ENCODE data around the gene GPM6B.

The GPM6B gene

DNA sequence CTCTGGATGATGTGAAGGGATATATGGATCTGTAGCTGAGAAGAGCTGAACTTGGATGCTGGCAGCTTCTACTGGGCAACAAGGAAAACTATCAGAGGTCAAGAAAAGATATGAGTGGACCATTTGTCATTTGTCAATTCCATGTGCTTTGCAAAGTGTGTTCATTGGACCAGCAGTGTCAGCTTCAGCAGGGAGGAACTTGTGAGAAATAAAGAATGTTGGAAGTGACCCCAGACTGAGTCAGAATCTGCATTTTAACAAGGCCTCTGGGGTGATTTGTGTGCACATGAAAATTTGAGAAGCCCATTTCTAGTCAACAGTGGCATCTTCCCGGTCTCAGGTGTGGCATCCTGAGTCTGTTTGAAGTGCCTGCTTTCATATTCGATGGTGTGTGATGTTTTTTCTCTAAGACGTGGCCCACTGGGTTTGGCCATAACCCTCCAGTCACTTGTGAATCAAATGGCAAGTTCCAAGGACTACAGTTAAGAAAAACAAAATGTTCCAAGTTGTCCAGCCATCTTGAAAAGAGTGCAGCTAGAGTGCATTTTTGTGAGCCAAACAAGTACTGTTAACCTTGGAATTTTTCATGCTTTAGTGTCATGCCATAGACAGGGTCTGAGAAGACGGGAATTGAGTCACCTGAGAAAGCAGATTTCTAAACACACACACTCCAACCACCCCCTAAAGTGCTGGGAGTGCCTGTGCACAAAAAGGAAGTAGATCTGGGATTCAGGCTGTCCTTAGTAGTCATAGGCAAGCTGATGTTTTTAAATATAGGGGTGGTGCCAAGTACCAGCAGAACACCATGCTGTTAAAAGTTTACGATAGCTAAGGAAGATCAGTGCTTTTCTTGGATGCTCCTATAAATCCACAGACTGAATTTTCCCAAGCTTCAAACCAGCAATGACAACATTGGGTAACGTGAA lies 26.4 kb downstream of the GPM6B start:
- DNase-seq (ENCODE audit: low spot score) = no peak
- Histone ChIP-seq H3K27ac (peak overlapping the region; percentile 52 to 78), H3K4me3 (no peak overlapping the region)
- TF ChIP-seq, protein P1, sequence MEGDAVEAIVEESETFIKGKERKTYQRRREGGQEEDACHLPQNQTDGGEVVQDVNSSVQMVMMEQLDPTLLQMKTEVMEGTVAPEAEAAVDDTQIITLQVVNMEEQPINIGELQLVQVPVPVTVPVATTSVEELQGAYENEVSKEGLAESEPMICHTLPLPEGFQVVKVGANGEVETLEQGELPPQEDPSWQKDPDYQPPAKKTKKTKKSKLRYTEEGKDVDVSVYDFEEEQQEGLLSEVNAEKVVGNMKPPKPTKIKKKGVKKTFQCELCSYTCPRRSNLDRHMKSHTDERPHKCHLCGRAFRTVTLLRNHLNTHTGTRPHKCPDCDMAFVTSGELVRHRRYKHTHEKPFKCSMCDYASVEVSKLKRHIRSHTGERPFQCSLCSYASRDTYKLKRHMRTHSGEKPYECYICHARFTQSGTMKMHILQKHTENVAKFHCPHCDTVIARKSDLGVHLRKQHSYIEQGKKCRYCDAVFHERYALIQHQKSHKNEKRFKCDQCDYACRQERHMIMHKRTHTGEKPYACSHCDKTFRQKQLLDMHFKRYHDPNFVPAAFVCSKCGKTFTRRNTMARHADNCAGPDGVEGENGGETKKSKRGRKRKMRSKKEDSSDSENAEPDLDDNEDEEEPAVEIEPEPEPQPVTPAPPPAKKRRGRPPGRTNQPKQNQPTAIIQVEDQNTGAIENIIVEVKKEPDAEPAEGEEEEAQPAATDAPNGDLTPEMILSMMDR (IDR thresholded peaks at IDR 0.05) = no peak

DNA sequence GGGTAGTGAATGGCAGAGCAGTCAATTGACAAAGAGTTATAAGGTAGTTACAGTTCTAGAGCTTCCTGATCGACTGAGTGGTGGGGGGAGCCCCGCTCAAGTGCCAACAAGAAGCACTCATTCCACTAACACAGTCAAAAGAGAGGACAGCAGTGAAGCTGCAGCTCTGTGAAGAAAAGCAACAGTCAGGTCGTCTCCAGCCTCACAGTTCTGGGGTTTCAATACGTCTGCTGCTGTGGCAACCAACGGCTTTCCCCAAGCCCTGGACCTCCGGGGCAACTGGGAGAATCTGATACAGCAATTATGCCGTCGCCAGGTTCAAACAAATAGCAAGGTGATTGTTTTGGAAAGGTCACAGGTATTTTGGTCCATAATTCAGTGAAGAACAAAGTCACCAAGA lies 30.8 kb downstream of the GPM6B start:
- H3K4me3 ChIP-seq = no peak overlapping the region
- no peak for DNase-seq (ENCODE audit: low spot score)
- TF ChIP-seq, protein P1 (IDR thresholded peaks at IDR 0.05) = no peak
- no peak overlapping the region for H3K27ac ChIP-seq

DNA sequence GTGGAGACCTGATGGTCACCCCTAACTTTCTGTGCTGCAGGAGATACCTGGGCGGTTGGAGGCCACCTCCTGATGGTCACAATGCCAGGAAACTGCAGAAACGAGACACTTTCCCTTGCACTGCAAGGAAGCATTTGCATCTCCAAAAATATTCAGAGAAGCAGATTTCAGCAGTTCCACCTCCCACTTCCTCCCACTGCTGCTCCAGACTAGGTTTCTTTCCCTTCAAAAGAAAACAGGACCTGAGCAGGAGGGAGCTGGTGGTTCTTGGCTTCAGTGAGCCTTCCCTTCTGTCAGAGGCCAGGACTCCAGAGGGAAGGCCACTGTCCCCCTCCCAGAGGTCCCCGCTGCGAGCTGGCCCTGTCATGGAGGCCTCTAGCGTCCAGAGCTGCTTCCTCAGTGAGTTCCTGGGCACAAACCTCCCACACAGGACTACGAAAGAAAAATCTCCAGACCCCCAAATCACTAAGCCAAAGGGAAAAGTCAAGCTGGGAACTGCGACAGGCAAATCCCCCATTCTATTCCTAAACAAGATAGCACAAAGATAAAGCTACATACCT lies 35.9 kb downstream of the GPM6B start:
- TF ChIP-seq, protein P1 (IDR thresholded peaks at IDR 0.05) = no peak
- Histone ChIP-seq H3K27ac (no peak overlapping the region), H3K4me3 (no peak overlapping the region)
- no peak for DNase-seq (ENCODE audit: low spot score)

DNA sequence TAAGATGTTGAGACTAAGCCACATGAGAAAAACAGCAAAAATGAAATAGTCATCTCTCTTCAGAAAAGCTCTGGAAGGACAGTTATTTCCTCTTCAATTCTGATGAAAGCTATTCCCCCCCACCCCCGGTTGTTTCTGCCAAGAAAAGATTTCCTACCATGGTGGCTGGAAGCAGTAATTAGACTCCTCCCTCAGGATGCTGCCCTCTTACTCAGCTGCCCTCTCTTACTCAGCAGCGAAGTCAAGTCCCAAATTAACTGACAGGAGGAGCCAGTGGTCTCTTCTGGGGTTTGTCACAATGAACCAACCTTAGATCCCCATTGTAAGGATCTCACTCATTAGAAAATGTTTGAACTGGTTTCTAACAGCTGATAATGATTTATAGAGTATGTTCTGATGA lies 38.0 kb downstream of the GPM6B start:
- DNase-seq (ENCODE audit: low spot score) = no peak
- Histone ChIP-seq H3K4me3 (no peak overlapping the region), H3K27ac (no peak overlapping the region)
- TF ChIP-seq, protein P1 (IDR thresholded peaks at IDR 0.05) = no peak

DNA sequence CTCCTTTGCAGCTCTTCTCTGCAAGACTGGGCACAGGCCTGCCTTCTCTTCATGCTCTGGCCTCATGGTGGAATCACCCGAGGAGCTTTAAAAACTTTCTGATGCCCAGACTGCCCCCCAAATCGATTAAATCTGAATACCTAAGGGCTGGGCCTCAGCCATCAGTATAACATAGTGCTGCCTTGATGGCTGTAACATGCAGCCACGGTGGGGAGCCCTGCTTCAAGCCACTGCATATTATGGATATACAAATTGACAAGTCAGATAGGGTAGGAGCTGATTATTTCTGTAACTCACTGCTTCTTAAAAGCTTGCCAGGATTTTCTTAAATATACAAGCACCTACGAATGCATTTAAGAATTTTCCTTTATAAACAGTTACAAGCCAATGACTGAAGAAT lies 40.5 kb downstream of the GPM6B start:
- no peak for DNase-seq (ENCODE audit: low spot score)
- TF ChIP-seq, protein P1 (IDR thresholded peaks at IDR 0.05) = no peak
- Histone ChIP-seq H3K27ac (no peak overlapping the region), H3K4me3 (no peak overlapping the region)

DNA sequence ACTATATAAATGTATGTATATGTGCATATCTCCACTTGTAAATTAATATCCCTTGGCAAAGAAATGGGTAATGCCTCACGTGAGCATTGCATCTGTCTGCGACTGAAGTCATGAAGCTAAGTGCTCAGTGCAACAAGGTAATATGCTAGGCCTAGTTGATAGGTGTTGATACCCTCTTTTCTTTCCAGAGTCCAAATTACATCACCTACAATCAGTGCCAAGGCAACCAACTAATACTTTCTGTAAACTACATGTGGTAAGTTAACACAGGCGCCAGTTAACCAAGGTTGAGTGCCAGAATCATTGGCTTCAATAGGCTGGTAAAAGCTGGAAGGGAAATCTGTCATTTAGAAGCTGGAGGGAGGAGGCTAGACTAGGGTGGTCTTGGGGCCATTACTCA lies 41.1 kb downstream of the GPM6B start:
- no peak overlapping the region for H3K4me3 ChIP-seq
- TF ChIP-seq, protein P1 (IDR thresholded peaks at IDR 0.05) = no peak
- no peak overlapping the region for H3K27ac ChIP-seq

DNA sequence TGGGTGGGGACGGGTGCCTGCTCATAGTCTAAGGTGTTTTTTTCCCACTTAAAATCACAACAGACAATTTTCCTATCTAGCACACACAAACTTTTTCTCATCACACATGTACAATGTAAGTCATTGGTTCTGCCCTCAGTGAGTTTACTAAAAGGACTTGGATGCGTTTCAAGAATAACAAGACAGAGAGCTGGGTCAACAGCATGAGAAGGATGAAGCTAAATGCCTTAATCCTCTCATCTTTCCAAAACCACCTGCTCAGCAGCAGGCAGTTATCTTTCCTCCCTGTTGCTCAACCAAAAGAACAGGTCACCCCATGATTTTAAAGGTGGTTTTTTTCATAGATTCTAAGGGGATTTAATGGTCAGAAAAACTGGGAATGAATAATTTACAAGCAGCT lies 42.2 kb downstream of the GPM6B start:
- DNase-seq (ENCODE audit: low spot score) = no peak
- H3K27ac ChIP-seq = no peak overlapping the region
- TF ChIP-seq, protein P1 (IDR thresholded peaks at IDR 0.05) = no peak
- no peak overlapping the region for H3K4me3 ChIP-seq

More for the DNA sequence above, 41.1 kb downstream of the GPM6B start:
- DNase-seq (ENCODE audit: low spot score) = no peak
